ENCODE results near the gene IL7R.

The IL7R gene

DNA sequence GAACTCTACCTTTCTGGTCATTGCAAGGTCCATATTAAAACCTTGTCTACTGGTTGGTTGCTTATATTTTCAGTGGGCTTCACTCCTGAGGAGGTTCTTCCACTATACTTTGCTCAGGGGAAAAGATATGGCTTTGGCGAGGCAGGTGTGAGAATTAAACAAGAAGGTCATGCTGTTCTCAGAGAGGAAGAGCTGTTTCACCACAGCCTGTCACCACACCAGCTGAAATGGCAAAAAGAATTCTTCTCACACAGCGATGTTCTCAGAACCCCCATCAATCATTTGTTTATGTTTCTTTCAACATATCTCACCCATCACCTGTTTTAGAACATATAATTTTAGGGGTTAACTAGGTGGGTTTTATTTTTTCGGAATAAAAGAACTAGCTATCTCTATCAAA lies 43.1 kb downstream of the IL7R start:
- Histone ChIP-seq H3K4me3 (ENCODE audit: low read depth, low read length) (no peak overlapping the region), H3K9me3 (ENCODE audit: control insufficient read depth, insufficient read depth, low read depth, low read length) (no peaks in the 10 kb centered on the region; the same call in 1 of the 2 replicates), H3K27ac (ENCODE audit: extremely low read depth, low read depth, low read length) (no peak overlapping the region), H3K36me3 (ENCODE audit: control insufficient read depth in 2 of 2, insufficient read depth in 1 of 2, low read length in 2 of 2) (no peaks in the 10 kb centered on the region), H3K4me1 (ENCODE audit: control insufficient read depth, insufficient read depth, low read length) (no peaks in the 10 kb centered on the region)
- TF ChIP-seq GLIS1 (tag by site-specific recombination; IDR thresholded peaks at IDR 0.05), result no peak
- no peak for TF ChIP-seq ZNF549 (tag by site-specific recombination; IDR thresholded peaks at IDR 0.05)
- TF ChIP-seq KLF10 (tag by site-specific recombination; IDR thresholded peaks at IDR 0.05), result no peak
- no peak for TF ChIP-seq ZSCAN16 (tag by site-specific recombination; IDR thresholded peaks at IDR 0.05)
- TF ChIP-seq ZNF223 (tag by site-specific recombination; IDR thresholded peaks at IDR 0.05), result no peak
- ChIA-PET POLR2A (no interaction called here), CTCF (interaction anchor here (0.6 to 1.0 kb wide), 3 partner anchors 26 to 696 kb away, joined by 3 to 5 read pairs (median 3); no protein-coding TSS in a partner anchor)

DNA sequence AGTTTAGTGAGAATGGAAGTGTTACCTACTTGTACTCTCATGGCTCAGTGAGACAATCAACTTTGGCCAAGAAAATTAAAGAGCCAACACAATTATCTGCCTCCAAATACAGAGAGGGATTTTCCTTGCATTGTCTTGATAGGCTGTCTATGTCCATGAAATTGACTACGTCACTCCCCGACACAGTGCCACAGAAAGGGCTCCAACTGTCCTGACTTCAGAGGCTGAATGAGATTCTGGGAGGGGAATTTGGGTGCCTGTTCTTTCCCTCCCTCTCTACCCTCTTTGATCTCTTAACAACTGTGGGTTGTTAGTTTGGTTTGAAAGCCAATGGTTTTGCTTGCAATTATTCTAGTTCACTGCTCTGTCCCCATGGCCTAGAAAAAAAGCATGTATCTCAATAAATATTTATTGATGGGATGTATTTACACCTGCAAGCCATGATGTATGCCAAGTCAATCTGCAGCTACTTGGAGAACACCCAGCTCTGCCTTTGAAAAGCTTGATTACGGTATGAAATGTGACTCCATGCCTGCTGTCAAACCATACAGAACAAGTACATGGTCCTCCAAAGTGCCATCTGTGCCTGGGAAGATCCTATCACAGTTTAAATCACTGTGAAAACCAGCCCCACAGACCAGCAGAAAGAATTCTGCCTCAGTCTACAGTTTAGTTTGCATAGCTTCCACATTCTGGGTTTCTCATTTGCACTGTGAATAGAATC lies 44.4 kb downstream of the IL7R start:
- no peak overlapping the region for H3K27ac ChIP-seq (ENCODE audit: extremely low read depth, low read depth, low read length)
- no peaks in the 10 kb centered on the region for H3K36me3 ChIP-seq (ENCODE audit: control insufficient read depth in 2 of 2, insufficient read depth in 1 of 2, low read length in 2 of 2)
- ChIA-PET POLR2A (no interaction called here), CTCF (no interaction called here)
- no peaks in the 10 kb centered on the region for H3K4me1 ChIP-seq (ENCODE audit: control insufficient read depth, insufficient read depth, low read length)
- H3K9me3 ChIP-seq (ENCODE audit: control insufficient read depth, insufficient read depth, low read depth, low read length), result no peaks in the 10 kb centered on the region; the same call in 1 of the 2 replicates
- TF ChIP-seq ZNF155 (tag by site-specific recombination; IDR thresholded peaks at IDR 0.05), result no peak
- H3K4me3 ChIP-seq (ENCODE audit: low read depth, low read length), result no peak overlapping the region

DNA sequence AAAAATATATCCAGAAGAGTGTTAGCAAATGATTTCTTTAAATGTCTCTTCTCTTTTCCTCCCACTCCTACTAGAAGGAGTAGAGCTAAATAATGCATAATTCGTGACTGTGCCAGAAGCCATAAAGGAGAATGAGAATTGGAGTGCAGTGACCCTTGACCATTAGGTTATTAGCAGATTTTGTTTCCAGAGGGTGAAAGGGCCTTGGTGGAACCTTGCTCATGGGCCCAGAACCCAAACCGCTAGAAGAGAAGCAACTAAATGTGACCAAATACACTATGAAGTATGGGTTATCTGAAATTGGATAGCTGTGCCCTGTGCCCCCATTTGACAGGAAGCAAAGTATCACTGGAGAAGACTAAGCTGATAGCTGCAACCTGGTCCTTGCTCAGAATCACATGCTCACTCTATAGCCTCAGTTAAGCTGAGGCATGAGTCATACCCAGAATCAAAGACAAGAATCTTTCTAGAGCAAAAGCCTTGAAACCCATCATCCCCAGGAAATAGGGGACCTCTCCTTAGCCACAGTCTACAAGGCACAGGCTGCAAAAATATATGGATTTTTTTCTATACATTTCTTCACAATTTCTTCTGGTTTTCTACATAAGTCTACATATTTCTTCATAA lies 45.5 kb downstream of the IL7R start:
- CTCF ChIA-PET, result no interaction called here
- Histone ChIP-seq H3K4me3 (ENCODE audit: low read depth, low read length) (no peak overlapping the region), H3K27ac (ENCODE audit: extremely low read depth, low read depth, low read length) (no peak overlapping the region), H3K36me3 (ENCODE audit: control insufficient read depth in 2 of 2, insufficient read depth in 1 of 2, low read length in 2 of 2) (no peaks in the 10 kb centered on the region), H3K4me1 (ENCODE audit: control insufficient read depth, insufficient read depth, low read length) (no peaks in the 10 kb centered on the region), H3K9me3 (ENCODE audit: control insufficient read depth, insufficient read depth, low read depth, low read length) (no peaks in the 10 kb centered on the region; the same call in 1 of the 2 replicates)
- TF ChIP-seq, protein P1, sequence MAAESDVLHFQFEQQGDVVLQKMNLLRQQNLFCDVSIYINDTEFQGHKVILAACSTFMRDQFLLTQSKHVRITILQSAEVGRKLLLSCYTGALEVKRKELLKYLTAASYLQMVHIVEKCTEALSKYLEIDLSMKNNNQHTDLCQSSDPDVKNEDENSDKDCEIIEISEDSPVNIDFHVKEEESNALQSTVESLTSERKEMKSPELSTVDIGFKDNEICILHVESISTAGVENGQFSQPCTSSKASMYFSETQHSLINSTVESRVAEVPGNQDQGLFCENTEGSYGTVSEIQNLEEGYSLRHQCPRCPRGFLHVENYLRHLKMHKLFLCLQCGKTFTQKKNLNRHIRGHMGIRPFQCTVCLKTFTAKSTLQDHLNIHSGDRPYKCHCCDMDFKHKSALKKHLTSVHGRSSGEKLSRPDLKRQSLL (tag by site-specific recombination; IDR thresholded peaks at IDR 0.05), result no peak
- TF ChIP-seq, protein P2, sequence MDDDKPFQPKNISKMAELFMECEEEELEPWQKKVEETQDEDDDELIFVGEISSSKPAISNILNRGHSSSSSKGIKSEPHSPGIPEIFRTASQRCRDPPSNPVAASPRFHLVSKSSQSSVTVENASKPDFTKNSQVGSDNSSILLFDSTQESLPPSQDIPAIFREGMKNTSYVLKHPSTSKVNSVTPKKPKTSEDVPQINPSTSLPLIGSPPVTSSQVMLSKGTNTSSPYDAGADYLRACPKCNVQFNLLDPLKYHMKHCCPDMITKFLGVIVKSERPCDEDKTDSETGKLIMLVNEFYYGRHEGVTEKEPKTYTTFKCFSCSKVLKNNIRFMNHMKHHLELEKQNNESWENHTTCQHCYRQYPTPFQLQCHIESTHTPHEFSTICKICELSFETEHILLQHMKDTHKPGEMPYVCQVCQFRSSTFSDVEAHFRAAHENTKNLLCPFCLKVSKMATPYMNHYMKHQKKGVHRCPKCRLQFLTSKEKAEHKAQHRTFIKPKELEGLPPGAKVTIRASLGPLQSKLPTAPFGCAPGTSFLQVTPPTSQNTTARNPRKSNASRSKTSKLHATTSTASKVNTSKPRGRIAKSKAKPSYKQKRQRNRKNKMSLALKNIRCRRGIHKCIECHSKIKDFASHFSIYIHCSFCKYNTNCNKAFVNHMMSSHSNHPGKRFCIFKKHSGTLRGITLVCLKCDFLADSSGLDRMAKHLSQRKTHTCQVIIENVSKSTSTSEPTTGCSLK (tag by site-specific recombination; IDR thresholded peaks at IDR 0.05), result no peak
- no peak for TF ChIP-seq SP2 (tag by site-specific recombination; IDR thresholded peaks at IDR 0.05)
- TF ChIP-seq ZNF571 (tag by site-specific recombination; IDR thresholded peaks at IDR 0.05), result no peak
- no peak for TF ChIP-seq ZNF610 (tag by site-specific recombination; IDR thresholded peaks at IDR 0.05; ENCODE audit: borderline replicate concordance)
- TF ChIP-seq ZNF560 (tag by site-specific recombination; IDR thresholded peaks at IDR 0.05; ENCODE audit: borderline replicate concordance), result no peak
- TF ChIP-seq, protein P3, sequence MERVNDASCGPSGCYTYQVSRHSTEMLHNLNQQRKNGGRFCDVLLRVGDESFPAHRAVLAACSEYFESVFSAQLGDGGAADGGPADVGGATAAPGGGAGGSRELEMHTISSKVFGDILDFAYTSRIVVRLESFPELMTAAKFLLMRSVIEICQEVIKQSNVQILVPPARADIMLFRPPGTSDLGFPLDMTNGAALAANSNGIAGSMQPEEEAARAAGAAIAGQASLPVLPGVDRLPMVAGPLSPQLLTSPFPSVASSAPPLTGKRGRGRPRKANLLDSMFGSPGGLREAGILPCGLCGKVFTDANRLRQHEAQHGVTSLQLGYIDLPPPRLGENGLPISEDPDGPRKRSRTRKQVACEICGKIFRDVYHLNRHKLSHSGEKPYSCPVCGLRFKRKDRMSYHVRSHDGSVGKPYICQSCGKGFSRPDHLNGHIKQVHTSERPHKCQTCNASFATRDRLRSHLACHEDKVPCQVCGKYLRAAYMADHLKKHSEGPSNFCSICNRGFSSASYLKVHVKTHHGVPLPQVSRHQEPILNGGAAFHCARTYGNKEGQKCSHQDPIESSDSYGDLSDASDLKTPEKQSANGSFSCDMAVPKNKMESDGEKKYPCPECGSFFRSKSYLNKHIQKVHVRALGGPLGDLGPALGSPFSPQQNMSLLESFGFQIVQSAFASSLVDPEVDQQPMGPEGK (tag by site-specific recombination; IDR thresholded peaks at IDR 0.05), result no peak
- no peak for TF ChIP-seq ZNF658 (tag by site-specific recombination; IDR thresholded peaks at IDR 0.05)
- TF ChIP-seq, protein P4, sequence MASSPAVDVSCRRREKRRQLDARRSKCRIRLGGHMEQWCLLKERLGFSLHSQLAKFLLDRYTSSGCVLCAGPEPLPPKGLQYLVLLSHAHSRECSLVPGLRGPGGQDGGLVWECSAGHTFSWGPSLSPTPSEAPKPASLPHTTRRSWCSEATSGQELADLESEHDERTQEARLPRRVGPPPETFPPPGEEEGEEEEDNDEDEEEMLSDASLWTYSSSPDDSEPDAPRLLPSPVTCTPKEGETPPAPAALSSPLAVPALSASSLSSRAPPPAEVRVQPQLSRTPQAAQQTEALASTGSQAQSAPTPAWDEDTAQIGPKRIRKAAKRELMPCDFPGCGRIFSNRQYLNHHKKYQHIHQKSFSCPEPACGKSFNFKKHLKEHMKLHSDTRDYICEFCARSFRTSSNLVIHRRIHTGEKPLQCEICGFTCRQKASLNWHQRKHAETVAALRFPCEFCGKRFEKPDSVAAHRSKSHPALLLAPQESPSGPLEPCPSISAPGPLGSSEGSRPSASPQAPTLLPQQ (tag by site-specific recombination; IDR thresholded peaks at IDR 0.05), result no peak
- no peak for TF ChIP-seq ZNF112 (tag by site-specific recombination; IDR thresholded peaks at IDR 0.05)
- TF ChIP-seq GLIS1 (tag by site-specific recombination; IDR thresholded peaks at IDR 0.05), result no peak
- TF ChIP-seq ZNF174 (tag by site-specific recombination; IDR thresholded peaks at IDR 0.05), result no peak
- POLR2A ChIA-PET, result no interaction called here

All from HEK293 (cell line).